Measurements from ENCODE around the gene CRY1. TPM values are rescaled to one million over a fixed set of nuclear protein-coding genes. Genes with fewer than 3 reads are reported as not detected.
"Not testable (repeated sequence)": the region's sequence is repeated elsewhere in the genome, so short reads cannot be mapped to it uniquely, and the experiment has no call there.

Gene CRY1
- total and polyA plus RNA-seq, 10 donors = 1.9 to 32.3 (median 14.2) TPM

- H3K9me3 ChIP-seq = no peaks in the 10 kb centered on the region
- DNase-seq = no peak
- H3K27me3 ChIP-seq (replicated peaks in 1 of 7) = peaks cover 0 to 19% (median 0%) of the 10 kb centered on the region in 7 donors
- H3K36me3 ChIP-seq = no peaks in the 10 kb centered on the region
- WGBS, 5 donors = 84 to 89% (median 85%) methylated on average over 8 of the region's 8 CpGs
- no peaks in the 10 kb centered on the region for H3K4me1 ChIP-seq
- no peak overlapping the region for H3K27ac ChIP-seq
- H3K4me3 ChIP-seq = no peak overlapping the region
- intact Hi-C loops (cut with DNase I; ENCODE audit: low total_unique reads) = loop anchor here (10.0 kb wide), 1 partner anchor 724 kb away; no protein-coding TSS in a partner anchor
- TF ChIP-seq POLR2A (IDR thresholded peaks at IDR 0.05) = no peak
Observed at GRCh38 chr12:107108995-107109508, 15.7 kb upstream of the CRY1 start.

- not testable (repeated sequence) for H3K27ac ChIP-seq, H3K4me3 ChIP-seq, H3K9me3 ChIP-seq, DNase-seq, H3K36me3 ChIP-seq, H3K4me1 ChIP-seq
- WGBS, 5 donors = 58 to 94% (median 80%) methylated on average over 1 of the region's 1 CpG
- intact Hi-C loops (cut with DNase I; ENCODE audit: low total_unique reads) = loop anchor here (10.0 kb wide), 1 partner anchor 724 kb away; no protein-coding TSS in a partner anchor
- peaks cover 0 to 16% (median 0%) of the 10 kb centered on the region in 7 donors for H3K27me3 ChIP-seq (replicated peaks in 1 of 7)
Observed at GRCh38 chr12:107108366-107108765, 15.0 kb upstream of the CRY1 start.

- WGBS, 5 donors = 59 to 79% (median 73%) methylated on average over 4 of the region's 4 CpGs
Observed at GRCh38 chr12:107107381-107107780, 14.0 kb upstream of the CRY1 start.

GRCh38 chr12:107106241-107107025 is 13.1 kb upstream of the CRY1 start:
- WGBS, 5 donors = 66 to 78% (median 75%) methylated on average over 5 of the region's 5 CpGs
- H3K36me3 ChIP-seq = no peaks in the 10 kb centered on the region
- intact Hi-C loops (cut with DNase I; ENCODE audit: low total_unique reads) = loop anchor here (10.0 kb wide), 1 partner anchor 722 kb away; no protein-coding TSS in a partner anchor
- H3K9me3 ChIP-seq = no peaks in the 10 kb centered on the region
- TF ChIP-seq POLR2AphosphoS5 (IDR thresholded peaks at IDR 0.05) (no peak), POLR2A (IDR thresholded peaks at IDR 0.05) (no peak), CTCF (IDR thresholded peaks at IDR 0.05 in 8 of 11, conservative IDR thresholded peaks at IDR 0.05 in 3 of 11) (no peak)
- H3K4me3 ChIP-seq = no peak overlapping the region
- H3K27ac ChIP-seq = no peak overlapping the region
- DNase-seq = no peak
- H3K4me1 ChIP-seq = no peaks in the 10 kb centered on the region
- H3K27me3 ChIP-seq (replicated peaks in 1 of 7) = peaks cover 0 to 10% (median 0%) of the 10 kb centered on the region in 7 donors

More at GRCh38 chr12:107107381-107107780, 14.0 kb upstream of the CRY1 start:
- no peaks in the 10 kb centered on the region for H3K36me3 ChIP-seq
- no peak overlapping the region for H3K4me3 ChIP-seq
- no peaks in the 10 kb centered on the region for H3K9me3 ChIP-seq
- intact Hi-C loops (cut with DNase I; ENCODE audit: low total_unique reads) = loop anchor here (10.0 kb wide), 1 partner anchor 723 kb away; no protein-coding TSS in a partner anchor
- no peak overlapping the region for H3K27ac ChIP-seq
- peaks cover 0 to 13% (median 0%) of the 10 kb centered on the region in 7 donors for H3K27me3 ChIP-seq (replicated peaks in 1 of 7)
- H3K4me1 ChIP-seq = no peaks in the 10 kb centered on the region
- no peak for TF ChIP-seq CTCF (IDR thresholded peaks at IDR 0.05 in 8 of 11, conservative IDR thresholded peaks at IDR 0.05 in 3 of 11)
- TF ChIP-seq POLR2AphosphoS5 (IDR thresholded peaks at IDR 0.05) = no peak
- no peak for TF ChIP-seq POLR2A (IDR thresholded peaks at IDR 0.05)
- no peak for DNase-seq

- WGBS, 5 donors = 52 to 82% (median 57%) methylated on average over 1 of the region's 1 CpG
- Histone ChIP-seq H3K4me3 (no peak overlapping the region), H3K27me3 (replicated peaks in 1 of 7) (peaks cover 0 to 10% (median 0%) of the 10 kb centered on the region in 7 donors), H3K4me1 (no peaks in the 10 kb centered on the region), H3K27ac (no peak overlapping the region), H3K36me3 (no peaks in the 10 kb centered on the region), H3K9me3 (no peaks in the 10 kb centered on the region)
- DNase-seq = no peak
- intact Hi-C loops (cut with DNase I; ENCODE audit: low total_unique reads) = loop anchor here (10.0 kb wide), 1 partner anchor 721 kb away; no protein-coding TSS in a partner anchor
- TF ChIP-seq POLR2A (IDR thresholded peaks at IDR 0.05) (no peak), CTCF (IDR thresholded peaks at IDR 0.05 in 8 of 11, conservative IDR thresholded peaks at IDR 0.05 in 3 of 11) (no peak)
Observed at GRCh38 chr12:107105410-107105703, 12.0 kb upstream of the CRY1 start.

All from spleen (tissue), 11 donors.